NCI-H774 (cell line): Measurements from ENCODE around the gene CSAD.

Experiments used
- DNase-seq: peaks from one replicate; lab custom pipeline; 2025; lab: John Stamatoyannopoulos, UW

CSAD gene, protein sequence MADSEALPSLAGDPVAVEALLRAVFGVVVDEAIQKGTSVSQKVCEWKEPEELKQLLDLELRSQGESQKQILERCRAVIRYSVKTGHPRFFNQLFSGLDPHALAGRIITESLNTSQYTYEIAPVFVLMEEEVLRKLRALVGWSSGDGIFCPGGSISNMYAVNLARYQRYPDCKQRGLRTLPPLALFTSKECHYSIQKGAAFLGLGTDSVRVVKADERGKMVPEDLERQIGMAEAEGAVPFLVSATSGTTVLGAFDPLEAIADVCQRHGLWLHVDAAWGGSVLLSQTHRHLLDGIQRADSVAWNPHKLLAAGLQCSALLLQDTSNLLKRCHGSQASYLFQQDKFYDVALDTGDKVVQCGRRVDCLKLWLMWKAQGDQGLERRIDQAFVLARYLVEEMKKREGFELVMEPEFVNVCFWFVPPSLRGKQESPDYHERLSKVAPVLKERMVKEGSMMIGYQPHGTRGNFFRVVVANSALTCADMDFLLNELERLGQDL

DNA sequence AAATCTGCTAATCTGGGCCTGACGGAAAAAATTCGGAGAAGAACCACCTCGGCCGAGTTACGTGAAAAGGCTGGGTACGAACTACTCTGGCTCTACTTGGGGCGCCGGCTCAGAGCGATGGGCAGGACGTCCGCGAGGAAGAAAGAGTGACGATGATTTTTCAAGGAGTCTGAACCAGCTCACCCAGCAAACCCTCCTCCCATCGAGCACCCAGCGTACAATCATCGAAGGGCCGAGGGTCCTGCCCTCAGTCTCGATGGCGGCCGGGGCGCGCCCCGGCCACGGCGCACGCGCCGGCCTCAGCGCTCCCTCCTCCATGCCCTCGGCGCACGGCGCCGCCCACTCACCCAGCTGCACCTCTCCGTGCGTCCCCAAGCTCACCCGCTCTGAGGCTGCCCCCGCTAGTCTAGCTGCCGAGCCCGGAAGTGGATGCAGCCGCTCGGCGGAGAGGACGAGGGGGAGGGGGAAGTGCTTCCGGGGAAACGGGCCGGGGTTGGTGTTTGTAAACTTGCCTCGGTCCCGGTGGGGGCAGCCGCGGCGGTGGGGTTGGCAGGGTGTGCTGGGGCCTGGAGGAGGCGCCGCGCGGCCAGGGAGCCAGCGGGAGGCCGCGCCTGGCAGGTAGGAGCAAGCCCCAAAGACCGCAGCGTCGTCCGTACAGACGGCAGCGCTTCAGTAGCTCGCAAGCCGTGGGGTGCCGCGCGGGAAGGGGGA is at the start of gene CSAD, which contains the start of gene ZNF740:
Gene CSAD (minus strand): TSS at position 706 of the 711 bp plus-strand sequence. CDS start 7,455 bp downstream, outside the sequence.
Gene ZNF740 (plus strand): TSS at position 503 of the 711 bp plus-strand sequence. CDS start 1,262 bp downstream, outside the sequence.
- peak; percentile 99 for DNase-seq

DNA sequence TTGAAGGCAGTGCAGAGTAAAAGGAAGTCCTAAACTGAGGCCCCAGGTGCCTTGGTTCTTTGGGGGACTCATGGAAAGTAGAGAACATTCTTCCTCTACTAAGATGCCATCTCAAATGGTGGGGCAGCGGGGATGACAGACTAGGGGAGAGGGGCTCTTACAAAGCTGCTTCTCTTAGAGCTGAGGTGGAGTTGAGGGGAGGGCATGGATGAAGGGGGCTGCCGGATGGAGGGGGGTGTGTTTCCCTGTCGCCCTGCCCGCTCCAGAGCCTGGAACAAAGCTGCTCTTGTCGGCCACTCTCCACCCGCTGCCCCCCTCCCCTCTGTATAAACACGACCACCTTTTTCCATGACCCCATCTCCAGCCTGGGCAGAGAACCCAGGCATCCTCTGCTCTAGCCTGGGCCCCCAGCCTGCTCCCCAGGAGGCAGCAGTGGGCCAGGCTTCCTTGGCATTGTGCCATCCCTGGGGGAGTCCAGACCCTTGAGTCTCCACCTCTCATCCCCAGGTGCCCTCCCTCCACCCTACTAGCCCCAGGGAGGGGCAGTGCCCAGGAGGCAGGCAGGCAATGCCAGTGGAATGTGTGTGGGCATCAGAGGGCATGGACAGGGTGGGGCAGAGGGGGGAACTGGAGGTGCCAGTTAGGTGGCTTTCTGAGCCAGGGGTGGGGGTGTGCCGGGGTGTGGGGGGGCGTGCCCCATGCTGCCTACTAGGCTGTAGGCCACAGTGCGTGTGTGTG is 49.6 kb upstream of the CSAD start:
- DNase-seq: no peak

DNA sequence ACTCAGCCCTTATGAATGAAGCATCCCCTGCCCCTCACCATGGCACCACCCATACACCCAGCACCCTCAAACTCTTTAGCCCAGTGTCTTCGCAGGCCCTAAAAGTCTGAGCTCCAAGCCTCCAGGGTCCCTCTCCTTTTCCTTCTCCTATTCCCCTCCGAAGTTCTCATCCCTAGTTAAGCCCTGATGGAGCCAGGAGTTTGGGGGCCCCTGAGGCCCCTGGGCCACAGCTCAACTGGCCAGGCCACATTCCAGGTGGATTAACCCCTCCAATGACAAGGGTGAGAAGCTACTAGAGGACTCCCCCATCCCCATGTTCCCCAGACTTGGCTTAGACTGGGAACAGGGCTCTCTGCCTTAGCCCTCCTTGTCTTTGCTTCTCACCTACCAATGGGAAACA is 48.7 kb upstream of the CSAD start:
- DNase-seq: no peak

DNA sequence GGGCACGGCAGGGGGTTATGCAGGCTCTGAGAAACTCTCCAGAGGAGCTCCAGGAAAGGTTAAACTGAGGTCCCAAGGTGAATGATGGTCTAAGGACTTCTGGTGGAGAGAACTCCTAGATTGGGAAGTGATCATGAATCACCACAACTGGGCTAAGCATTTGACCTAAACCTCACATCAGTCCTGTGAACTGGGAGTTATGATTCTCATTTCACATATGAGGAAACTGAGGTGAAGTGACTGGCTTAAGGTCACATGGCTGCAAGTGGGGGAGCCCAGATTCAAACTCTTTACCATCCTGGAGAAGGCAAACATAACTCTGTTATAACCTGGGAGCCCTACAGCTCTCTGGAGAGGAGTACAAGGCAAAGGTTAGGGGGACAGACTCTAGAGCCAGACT is 47.1 kb upstream of the CSAD start:
- DNase-seq: no peak

DNA sequence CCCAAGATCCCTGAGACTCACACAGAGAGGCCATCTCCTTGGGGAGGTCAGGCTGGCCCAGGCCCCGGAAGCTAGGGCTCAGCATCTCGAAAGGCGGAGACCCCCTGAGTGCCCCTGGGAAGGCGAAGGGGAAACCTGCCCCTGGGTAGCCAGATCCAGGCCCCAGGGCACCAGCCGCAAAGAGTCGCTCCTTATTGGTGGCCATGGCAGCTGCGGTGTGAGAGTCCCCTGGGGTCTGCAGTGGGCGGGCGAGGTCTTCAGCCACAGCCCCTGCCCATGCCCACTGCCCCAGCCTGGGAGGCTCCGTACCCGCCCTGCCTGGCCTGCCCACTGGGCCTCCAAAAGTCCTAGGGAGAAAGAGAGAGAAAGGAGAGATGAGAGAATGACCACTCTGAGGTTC is 46.6 kb upstream of the CSAD start:
- no peak for DNase-seq

DNA sequence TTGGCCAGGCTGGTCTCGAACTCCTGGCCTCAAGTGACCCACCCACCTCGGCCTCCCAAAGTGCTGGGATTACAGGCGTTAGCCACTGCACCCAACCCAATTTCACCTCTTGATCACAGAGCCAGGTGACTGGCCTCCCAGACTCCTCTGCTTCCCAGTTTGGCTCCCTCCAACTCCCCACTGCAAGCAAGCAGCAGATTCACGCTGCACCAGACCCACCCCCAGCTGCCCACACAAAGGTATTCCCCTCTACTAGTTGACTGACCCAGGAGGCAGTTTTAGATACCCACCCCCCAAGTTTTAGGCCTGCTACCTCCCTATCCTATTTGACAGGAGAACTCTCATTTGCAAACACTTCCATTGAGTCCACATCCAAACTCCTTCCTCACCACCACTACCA is 46.1 kb upstream of the CSAD start:
- no peak for DNase-seq

DNA sequence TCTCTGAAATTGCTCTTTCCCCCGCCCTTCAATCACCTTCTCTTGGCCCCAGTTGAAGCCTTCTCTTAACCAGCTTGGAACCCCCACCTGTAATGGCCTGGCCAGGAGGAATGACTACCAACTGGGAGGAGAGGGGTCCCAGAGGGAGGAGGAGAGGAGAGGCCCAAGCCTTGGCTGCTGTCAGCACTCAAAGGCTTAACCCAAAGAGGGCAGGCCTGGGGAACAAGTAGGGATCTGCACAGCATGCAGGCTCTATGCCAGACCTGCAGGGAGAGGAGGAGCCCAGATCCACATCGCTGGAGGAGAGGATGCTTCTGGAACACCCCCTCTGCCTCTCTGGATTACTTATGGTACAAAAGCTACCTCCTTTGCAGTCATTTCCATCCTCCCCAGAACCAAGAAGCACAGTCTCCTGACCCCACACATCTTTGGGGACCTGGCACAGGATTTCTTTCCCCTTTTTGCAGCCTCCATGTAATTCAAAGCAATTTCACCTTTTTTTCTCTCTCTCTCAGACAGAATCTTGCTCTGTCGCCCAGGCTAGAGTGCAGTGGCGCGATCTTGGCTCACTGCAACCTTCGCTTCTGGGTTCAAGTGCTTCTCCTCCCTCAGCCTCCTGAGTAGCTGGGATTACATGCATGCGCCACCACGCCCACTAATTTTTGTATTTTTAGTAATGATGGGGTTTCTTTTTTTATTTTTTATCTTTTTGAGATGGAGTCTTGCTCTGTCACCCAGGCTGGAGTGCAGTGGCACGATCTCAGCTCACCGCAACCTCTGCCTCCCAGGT is 45.1 kb upstream of the CSAD start:
- DNase-seq: no peak

DNA sequence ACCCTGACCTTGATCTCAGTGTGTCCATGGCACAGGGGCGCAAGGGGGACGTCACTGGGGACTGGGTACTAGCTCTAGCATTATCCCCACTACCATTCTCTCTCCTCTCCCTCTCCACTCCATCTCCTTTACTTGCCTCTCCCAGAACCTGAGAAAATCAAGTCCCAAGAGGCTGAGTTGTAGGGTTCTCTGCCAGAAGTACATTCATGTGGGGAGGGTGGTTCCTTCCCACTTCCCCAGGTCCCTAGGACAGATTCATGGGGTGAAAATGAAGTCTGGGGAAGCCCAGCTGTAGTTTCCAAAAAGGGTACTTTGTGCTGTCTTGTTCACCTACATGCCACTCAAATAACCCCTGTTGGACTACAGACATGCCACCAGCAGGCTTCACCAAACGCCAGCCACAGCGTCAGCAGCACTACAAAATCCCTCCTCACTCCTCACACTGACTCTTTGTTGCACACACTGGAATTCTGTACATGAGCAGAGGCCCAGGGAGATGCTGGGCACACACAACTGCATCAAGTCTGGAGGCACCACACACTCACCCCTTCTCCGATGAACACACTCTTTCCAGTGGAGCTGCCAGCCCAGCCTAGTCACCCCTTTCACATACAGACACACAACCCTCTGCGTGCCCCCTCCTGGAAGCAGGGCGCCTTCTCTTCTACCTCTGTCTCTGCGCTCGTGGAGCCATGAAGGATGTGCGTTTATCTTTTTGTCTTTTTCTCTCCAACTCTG is 44.3 kb upstream of the CSAD start:
- no peak for DNase-seq

DNA sequence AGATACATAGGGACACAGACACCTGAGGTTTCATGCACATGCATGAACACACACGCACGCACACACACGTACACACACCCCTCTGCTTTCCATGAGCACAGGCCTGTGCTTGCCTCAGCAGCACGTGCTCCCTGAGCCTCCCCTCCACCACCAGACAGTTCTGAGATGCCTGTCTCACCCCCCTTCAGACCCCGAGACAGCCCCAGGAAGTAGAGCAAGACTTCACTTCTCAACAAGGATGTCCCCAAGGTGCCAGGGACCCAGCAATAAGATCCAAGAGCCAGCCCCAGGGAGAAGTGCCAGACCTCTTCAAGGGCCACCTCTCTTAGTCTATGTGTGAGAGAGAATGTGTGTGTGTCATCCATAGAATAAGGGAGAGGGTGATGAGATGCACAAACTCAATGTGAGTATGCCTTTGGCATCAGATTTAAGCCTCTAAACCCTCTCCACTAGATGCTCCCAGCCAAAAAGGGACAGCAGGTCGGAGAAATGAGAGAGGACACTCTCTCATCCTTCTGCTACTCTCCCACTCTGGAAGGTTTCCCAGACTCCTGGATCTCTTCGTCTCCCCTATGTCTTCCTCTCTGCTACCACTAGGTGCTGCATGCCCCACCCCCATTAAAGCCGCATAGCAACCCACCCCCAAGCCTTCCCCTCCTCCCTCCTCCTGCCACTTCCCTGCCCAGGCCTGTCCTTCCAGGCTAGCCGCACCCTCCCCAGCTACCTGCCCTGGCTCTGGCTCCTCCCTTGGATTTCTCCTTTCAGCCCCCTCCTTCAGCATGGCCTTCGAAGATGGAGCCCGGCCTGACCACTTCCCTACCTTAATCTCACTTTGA is 43.6 kb upstream of the CSAD start:
- no peak for DNase-seq

DNA sequence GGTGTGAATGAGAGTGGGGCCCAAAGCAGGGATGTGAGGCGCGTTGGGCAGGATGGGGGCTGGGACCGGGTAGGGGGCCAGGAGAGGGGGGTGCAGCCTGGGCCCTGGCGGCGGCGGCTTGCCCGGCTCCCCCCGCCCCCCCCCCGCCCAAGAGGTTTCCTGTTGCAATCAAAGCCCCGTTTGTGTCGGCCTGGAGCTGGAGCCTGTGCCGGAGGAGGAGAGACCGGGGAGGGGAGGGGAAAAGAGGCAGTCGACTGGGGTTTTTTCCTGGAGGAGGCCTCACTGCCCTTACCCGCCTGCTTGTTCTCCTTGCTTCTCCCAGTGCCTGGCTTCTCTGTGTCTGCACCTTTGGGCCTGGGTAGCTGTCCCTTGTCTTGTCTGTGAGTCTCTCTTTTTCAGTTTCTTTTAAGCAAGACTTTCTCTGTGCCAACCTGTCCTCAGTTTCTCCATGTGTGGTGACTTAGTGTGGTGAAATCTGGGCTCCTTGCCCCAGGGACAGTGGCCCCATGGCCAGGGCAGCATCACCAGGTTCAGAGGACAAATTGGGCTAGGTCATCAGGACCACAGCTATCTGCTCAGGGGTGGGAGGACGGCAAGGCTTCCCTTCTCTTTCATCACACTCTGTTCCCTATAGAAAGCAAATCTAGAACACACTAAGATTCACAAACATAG is 42.8 kb upstream of the CSAD start:
- no peak for DNase-seq

DNA sequence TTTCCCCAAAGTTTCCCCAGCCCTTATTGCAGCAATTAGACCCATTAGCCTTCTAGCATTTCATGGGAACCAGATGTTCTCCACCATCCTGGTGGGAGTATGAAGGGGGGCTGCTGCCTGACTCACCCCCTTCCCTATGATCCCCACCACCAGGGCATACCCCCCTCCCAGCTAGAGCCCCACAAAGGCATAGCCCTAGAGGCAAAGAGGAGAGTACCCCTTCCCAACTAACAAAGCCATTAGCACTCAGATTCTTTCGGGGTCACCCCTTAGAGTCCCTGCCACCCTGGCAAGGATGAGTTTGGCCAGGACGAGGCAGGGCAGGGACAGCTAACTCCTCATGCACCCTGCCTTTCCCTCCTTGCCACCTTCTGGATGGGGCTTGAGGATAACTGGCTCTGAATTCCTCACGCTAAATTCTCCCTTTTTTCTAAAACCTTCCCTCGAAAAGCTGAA is 42.1 kb upstream of the CSAD start:
- DNase-seq: no peak

DNA sequence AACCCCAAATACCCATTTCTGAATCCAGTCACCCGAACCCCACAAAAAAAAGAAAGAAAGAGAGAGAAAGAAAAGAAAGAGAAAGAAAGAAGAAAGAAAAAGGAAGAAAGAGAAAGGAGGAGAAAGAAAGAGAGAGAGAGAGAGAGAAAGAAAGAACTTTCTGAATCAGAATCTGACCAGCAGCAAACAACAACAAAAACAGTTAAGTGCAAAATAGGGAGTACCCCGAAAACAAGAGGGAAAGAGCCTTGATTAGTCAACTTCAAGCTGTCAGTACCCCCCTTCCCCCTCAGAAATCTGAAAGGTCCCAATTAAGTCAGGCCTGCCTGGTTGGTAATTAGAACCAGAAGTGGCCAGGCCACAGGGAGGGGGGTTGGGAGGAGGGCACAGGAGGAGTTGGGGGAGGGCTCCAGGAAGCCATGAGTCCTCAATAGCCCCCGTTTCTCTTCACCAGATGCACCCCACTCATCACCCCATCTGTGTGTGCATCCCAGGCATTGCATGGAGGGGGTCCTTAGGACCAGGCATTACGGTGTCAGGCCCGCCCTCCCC is 41.5 kb upstream of the CSAD start:
- no peak for DNase-seq

DNA sequence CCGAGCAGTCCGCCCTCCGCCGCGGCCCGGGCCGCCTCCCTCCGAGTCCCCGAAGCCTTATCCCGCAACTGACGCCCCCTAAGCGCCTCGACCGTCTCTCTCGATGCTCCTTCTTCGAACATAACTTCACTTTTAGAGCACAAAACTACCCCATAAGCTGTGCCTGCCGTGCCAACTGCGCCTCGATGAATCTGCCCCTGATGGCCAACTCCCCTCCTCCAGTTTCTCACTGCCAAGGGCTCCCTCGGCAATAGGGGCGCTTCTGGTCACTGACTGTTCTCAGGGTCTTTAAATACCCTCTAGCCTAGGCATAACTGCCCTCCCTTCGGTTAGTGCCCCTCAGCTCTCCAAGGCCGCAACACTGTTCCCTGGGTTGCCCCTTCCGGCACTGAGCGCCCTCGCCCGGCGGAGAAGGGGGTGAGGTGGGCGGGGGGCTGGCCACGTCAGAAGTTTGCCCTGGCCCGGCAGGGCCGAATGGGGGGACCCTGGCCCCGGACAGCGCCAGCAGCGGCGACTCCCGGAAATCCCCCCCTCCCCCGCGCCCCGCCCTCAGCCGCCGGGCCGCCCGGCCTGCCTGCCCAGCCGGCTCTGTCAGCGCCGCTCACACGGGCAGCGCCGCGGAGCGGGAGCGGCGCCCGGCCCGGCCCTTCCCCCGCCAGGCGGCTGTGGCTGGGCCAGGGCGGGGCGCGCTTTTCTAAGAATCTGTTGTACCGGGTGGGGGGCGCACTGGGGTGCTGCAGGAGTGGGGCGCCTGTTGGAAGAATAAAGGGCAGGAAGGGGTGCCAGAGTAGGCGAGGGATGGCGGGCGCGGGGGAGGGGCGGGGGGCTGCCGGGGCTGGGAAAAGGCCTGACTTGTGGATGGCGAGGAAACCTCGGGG is 40.7 kb upstream of the CSAD start:
- peak; percentile 58 for DNase-seq

DNA sequence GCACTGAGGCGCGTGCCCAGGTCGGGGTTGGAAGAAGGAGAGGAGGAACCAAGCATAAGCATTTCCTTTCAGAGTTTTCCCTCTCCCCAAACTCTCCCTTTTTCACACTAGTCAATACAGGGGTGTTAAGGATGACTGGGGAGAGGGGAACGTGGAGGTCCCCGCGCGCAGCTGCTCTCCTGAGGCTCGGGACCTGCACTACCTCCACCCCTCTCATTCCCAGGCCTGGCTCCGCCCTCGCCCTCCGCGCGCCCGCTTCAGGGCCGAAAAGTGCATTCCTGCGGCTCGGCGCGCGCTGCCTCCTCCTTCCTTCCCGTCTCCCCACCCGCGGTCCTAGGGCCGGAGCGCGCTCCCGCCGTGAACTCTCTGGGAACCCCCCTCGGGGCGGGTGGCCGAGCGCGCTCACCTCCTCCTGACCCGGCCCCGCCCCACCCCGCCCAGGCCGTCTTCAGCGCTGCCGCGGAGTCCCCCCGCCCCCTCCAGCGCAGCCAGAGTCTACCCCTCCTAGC is 40.0 kb upstream of the CSAD start:
- DNase-seq: peak; percentile 89

DNA sequence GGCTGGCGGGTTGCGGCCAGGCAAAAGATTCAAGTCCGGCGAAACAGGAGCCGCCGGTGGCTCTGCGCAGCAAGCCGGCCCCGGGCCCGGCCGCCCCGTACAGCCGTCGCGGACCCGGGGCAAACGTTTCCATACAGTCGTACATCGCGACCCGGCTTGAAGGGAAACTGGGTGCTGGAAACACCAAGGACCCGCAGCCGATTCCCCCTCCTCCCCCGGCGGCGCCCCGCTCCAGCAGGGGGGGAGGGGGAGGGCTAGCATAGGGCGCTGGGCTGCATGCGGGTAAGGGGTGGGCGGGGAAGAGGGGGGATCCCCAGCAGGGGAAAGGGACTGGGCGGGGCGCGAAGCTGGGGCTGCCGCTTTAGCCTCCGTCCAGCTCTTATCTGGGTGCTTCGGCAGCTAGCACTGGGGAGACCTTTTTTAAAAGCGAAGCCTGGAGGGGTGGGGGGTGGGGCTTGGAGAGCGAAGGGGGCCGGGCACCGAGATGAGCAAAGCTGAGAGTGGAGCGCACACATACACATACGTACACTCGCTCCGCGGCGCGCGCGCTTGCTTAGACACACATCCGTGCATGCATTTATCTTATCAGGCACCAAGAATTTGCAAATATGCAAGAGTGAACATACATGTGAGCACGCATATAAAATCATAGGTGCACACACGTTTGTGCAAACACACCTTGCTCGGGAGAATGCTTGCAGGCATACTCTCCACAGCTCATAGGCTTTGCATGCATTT is 39.4 kb upstream of the CSAD start:
- DNase-seq: peak; percentile 58

DNA sequence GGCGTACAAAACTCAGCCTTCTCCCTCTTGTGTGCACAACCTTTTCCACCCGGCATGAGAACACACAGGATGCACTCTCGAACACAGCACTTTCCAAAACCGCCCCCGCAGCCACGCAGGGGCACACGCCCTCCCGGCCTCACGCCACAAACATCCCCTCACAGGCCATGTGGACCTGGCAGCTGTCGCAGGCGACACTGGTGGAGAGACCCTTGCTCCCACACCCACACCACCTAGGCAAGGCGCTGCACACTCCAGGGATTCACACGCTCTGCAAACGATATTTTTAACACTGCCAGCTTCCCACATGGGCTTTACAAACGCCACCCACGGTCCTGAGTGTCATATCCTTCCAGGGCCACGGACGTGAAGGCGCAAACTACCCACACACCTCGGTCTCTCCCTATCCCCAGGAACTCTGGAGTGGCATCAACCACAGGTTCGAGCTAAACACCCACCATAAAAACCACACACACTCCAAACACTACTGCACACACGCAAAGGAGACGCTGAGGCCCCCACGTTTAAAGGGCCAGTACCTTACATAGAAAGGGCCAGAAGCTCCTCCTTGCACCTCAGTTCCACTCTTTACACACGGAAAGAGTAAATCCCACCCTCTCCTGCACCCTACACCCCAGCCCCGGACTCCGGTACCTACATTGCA is 38.7 kb upstream of the CSAD start:
- DNase-seq: no peak
